Stimulated activated CD4-positive, alpha-beta T cell treated with anti-CD3 and anti-CD28 coated beads, TNF-alpha, amount 100 ng/mL, for 1 hour (primary cell): Measurements from ENCODE around the gene C16orf96.
A peak's percentile ranks its signal among the peaks of the same experiment; 100 is the strongest.

Experiments used
- DNase-seq, 3 donors: peaks; one replicate each; pipeline ENCODE4 v3.0.0-alpha.2; 2020; ENCODE audit warnings: low read depth in 3 of 3, low spot score in 1 of 3

Gene C16orf96

GRCh38 chr16:4599545-4599944 lies 43.4 kb downstream of the C16orf96 start:
- no peak for DNase-seq

GRCh38 chr16:4601036-4601863 lies 45.1 kb downstream of the C16orf96 start:
- no peak for DNase-seq

GRCh38 chr16:4601864-4602186 lies 45.7 kb downstream of the C16orf96 start:
- no peak for DNase-seq

GRCh38 chr16:4602331-4602730 lies 46.2 kb downstream of the C16orf96 start:
- DNase-seq: no peak

GRCh38 chr16:4603624-4604170 lies 47.6 kb downstream of the C16orf96 start:
- DNase-seq: no peak

- DNase-seq: no peak
Observed at GRCh38 chr16:4604401-4604800, 48.3 kb downstream of the C16orf96 start.

- no peak for DNase-seq
Observed at GRCh38 chr16:4606354-4606753, 50.2 kb downstream of the C16orf96 start.

GRCh38 chr16:4607841-4608703 lies 51.9 kb downstream of the C16orf96 start:
- no peak for DNase-seq

GRCh38 chr16:4608704-4608980 lies 52.5 kb downstream of the C16orf96 start:
- DNase-seq: no peak

- DNase-seq: no peak
Observed at GRCh38 chr16:4609200-4610010, 53.3 kb downstream of the C16orf96 start.

GRCh38 chr16:4610011-4611005 lies 54.2 kb downstream of the C16orf96 start:
- no peak for DNase-seq

- DNase-seq: no peak
Observed at GRCh38 chr16:4611337-4612021, 55.3 kb downstream of the C16orf96 start.

GRCh38 chr16:4612474-4612931 lies 56.4 kb downstream of the C16orf96 start:
- DNase-seq: no peak

- DNase-seq: no peak
Observed at GRCh38 chr16:4612977-4613635, 57.0 kb downstream of the C16orf96 start.

GRCh38 chr16:4613636-4614570 lies 57.8 kb downstream of the C16orf96 start:
- no peak for DNase-seq

GRCh38 chr16:4614571-4615383 lies 58.6 kb downstream of the C16orf96 start, which contains the start of gene UBALD1:
Gene UBALD1 (minus strand): TSS chr16:4614888. CDS start chr16:4614797, 91 bp downstream.
- DNase-seq: peak; percentile 45 to 63 (median 53)
